NCI-H446 treated with DMSO at 0.1 percent for 48 hours (cell line): ENCODE measurements around the gene IL22RA2.

Experiments
- DNase-seq: peaks from one replicate; lab custom pipeline; 2025; lab: John Stamatoyannopoulos, UW

Gene IL22RA2

DNA sequence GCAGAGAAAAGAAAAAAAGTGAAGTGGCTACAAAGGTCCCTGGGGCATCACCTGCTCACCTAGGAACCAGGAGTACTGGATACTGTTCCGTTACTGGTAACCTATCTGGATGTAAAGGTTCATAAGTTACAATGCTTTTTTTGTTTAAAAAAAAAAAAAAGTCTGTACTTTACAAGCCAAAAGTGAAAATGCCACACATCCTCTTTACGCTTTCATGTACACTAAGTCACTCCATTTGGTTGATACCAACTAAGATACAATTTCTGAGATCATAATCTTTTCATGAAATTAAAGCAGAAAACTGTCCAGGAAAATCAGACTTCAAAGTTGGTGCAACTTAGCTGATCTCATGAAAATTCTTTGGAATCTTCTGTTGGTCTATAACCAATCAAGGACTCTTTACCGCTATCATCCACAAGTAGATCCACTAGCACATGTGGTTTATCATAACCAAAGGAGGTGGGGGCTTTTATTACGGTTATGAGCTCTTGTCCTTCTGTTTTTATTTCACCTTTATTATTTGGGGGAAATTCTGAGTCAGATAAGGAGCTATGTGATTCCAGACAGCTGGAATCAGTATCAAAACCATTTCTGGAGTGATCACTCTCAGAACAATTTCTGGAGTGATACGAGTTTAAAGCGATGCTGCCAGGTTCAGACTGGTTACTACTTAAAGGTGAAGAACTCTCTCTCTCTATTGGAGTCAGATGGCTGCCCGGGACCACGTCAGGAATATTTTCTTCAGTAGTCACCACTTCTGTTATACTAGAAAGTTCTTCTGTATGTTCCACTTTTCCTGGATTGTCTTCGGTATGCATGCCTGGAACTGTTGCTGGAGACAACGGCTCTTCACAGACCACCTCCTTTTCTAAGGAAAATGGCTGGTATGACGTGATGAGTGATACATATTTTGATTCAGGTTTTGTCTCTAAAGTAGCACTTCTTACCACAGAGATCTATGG is 24.5 kb upstream of the IL22RA2 start:
- DNase-seq: no peak

DNA sequence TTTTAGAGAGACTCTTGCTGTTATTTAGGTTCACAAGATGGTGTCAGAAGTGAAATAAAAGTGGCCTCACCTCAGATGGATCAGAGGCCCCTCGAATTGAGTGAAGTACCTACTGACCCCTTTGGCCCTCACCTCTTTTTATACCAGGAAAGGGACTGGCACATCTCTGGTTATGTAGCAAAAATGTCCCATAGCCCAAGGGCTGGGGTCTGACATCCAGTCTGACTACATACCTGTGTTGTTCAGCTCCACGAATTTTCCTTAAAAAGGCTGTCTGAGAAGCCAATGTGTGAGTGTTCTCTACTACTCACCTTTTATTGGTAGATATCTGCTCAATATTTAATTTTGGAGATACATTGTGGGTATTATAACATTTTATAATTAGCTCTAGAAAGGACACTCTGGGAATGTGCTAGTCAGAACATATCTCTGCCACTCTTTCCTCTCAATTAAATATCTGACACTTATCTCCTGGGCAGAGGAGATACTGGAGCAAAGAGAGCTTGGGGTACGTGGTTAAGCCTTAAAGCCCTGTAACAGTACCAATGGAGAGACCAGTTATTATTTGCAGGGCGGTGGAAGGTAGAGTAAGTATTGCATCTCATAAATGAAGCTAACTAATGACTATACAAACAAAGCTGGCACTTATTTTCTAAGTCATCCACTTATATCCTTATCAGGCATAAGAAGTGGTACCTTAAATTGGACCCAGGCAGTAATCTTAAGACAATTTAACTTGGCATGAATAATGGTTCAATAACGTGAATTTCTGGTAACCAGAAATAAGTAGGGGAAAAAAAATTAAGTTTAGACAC is 20.0 kb upstream of the IL22RA2 start:
- DNase-seq: no peak

DNA sequence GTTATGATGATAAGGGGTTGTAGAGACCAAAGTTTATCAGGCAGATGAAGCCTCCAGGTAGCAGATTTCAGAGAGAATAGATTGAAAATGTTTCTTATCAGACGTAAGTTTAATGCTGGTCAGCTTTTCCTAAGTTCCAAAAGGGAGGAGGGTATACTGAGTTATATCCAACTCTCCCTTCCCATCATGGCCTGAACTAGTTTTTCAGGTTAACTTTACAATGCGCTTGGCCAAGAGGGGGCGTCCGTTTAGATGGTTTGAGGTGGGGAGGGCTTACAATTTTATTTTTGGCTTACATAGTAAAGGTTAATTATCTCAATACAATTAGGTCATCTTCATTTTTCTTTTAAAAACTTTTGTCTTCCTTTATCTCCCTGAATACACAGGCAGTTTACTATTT is 19.4 kb upstream of the IL22RA2 start:
- DNase-seq: no peak

DNA sequence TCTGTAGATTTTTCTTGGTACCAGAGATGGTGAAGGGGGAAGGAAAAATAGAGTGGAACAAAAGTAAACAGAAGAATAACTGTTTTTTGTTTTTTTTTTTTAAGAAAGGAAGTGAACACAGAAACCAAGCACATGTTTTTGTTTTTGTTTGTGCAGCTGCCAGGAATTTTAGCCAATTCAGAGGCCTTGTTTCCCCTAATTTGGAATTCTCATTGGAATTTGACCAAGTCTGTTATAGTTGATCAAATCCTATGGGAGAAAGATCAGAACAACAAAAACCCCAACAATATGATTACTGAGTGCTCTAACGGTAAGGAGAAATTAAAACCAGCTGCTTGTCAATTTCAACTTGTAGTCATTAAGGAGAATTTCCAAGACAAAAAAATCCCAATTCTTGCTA is 18.2 kb upstream of the IL22RA2 start:
- no peak for DNase-seq

DNA sequence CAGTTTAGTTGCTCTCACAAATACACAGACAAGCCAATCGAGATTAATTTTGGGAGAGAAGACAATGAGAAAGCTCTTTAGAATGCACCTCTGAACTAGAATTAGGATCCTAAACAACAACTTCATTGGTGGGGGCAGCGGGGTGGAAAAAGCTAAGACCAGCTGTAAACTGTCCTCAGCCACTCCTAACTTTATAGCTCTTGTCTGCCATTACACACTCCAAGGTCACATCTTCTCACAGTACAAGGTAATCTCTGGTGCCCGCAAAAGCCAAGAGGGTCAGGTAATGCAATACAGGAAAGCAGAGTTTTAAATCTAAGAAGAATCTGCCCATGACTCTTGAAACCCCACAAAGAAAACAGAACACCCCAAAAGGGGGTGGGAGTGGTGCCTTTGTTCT is 17.8 kb upstream of the IL22RA2 start:
- DNase-seq: no peak

DNA sequence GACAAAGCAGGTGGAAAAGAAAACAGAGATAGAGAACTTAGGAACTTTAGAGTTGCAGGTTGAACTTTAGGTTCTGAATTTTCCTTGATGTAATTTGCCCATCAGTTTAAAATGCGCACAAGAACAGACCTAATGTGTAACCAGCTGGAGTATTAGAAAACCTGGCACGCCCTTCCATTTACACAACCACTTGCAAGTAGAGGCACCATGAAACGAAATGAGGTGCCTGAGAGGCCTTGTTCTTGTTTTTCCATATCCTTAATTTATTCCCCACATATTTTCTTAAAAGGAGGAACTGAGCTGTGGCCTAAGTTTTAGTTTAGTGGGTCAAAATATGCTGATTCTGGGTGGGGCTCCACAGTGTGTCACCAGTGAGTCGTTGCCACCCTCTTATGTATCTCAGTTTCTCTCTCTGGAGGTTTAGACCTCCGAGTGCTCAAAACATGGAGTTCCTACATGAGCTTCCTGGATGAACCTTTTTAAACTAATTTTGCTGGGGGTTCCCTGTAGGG is 17.2 kb upstream of the IL22RA2 start:
- DNase-seq: no peak

DNA sequence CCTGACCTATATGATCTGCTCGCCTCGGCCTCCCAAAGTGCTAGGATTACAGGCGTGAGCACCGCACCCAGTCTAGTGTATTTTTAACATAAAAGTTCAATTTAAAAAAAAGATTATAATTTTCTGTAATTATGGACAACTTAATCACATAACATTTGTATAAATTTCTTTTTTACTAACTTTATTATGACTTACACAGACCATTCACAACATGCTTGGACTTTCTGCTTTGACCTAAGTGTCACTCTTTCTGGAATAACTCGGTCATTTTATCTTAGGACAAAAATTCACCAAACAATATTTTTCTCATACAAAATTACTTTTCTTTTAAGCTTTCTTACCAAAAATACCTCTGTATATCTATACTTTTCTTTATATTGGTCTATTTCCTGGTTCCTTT is 15.4 kb upstream of the IL22RA2 start:
- DNase-seq: no peak

DNA sequence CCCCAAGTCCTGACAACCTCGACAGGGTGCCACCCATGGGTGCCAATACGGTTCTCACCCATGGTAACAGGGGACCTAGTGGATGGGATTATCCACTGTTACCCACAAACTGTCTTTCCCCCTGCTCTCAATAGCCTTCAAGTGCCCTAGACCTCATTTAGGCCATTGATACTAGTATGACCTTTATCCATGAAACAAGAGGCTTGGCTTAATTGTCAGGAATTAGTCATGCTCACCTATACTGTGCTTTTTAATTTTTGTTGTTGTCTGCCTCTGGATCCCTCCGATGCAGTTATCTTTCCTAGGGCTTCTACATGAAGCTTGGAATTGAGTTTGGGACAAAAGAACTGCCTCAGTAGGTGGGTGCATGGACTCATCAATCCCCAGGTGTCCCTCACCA is 11.8 kb upstream of the IL22RA2 start:
- no peak for DNase-seq

DNA sequence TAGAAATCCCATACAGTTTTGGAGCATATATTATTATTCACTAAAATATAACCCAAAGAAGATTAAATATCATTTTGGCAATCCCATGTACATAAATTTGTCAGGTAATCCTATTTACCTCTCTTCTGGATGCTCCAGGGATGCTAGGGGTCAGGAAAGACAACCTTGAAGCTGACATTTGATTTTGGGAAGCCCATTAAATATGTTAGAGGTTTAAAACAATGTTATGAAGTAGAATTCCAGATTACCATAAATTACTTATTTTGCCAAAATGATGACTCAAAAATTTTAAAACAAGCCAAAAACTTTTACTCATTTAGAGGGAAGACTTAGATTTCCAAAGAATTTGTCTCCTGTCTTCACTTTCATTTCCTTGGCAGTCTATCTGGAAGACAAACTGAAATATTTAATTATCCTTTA is 9.2 kb upstream of the IL22RA2 start:
- no peak for DNase-seq

DNA sequence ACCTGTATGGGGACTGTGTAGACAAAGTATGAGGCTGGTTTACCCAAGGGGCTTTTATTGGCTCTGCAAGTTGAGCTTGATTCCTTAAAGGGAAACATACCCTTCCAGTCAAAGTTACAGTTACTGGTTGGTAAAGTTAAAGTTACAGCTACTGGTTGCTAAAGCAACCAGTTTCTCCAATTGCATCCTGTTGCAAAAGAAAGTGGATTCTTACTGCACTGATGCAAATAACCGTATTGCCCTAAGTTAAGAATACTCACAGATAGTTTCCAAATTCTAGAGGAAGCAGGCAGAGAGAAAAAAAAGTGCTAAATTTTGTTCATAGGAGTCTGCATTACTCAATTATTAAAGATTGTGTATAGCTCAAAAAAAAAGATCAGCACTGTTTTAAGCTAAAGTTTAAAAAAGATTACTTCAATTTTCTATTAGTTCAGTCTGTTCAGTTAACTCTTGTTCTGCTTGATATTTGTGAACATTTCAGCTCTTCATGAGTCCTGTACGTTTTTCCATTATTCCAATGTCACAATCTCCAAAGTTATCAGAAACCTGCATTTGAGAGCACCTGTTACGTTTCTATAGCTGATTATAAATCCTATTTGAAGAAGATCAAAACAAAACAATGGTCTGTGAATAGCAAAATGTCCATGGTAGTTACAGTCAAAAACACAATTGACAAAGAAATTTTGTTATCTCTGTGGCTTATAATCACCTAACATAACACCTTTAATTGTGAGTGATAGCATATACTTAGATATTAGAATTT is 8.6 kb upstream of the IL22RA2 start:
- no peak for DNase-seq

DNA sequence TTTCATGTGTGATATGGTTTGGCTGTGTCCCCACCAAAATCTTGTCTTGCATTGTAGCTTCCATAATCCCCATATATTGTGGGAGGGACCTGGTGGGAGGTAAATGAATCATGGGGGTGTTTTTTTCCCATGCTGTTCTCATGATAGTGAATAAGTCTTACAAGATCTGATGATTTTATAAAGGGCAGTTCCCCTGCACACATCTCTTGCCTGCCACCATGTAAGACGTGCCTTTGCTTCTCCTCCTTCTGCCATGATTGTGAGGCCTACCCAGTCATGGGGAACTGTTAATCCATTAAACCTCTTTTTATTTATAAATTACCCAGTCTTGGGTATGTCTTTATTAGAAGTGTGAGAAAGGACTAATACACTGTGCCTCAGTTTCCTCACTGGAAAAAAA is 4.2 kb upstream of the IL22RA2 start:
- DNase-seq: no peak

DNA sequence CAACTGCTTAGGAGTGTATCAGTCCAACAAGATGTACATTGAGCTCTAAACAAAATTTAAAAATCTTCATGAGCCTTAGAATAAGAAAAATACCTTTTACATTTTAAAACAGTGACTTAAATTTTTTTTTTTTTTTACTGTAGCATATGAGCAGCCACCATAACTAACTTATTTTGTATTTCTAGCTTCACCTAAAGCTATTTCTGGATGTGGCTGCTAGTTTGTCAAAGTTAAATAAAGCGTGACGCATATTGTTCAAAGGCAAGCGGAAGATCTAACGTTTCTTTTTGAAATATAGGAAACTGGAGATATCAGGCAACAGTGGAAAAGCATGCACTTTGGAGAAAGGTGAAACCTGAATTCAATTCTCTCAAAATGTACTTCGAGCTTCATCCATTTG is 3.3 kb upstream of the IL22RA2 start:
- no peak for DNase-seq

DNA sequence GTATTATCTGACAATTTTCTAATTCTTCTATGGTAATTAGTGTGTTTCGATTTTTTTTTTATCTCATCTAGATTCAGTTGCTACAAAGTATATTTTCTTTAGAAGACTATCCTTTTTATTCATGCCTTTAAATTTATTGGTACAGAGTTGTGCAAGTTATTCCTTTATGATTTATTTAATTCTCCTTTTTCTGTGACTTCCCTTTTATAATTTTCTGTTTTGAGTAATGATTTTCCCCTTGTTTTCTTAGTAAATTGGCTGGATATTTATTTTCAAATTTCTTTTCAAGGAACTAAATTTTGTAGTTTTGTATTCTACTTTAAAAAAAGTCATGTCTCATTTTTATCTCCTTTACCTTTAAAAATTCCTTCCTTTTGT is 2.4 kb upstream of the IL22RA2 start:
- DNase-seq: no peak

DNA sequence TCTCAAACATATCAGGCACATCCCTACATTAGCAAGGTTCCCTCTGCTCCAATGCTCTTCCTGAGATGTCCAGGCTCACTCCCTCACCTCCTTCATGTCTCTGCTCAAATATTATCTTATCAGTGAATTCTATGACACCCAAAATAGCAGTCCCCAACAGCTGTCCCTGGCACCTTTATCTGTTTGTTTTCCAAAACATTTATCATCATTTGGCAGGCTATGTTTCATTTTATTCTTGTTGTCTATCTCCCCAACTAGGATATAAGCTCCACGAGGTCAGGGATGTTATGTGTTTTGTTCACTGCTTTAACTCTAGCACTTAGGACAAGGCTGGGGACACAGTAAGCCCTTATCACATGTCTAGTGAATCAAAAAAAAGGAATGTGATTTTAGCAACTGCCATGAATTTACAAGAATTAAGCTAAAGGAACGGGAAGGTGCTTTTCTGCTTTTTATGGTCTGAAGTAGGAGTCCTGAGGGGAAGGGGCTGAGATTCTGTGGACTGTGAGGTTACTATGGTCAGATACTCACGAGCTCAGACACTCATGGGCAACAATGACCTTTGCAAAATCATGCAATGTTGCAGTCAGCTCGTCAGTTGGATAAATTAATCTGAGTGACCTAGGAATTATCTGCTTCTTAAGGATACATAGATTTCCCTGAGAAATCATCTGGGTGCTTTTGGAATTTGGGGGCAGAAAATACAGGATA is 1.9 kb upstream of the IL22RA2 start:
- no peak for DNase-seq

DNA sequence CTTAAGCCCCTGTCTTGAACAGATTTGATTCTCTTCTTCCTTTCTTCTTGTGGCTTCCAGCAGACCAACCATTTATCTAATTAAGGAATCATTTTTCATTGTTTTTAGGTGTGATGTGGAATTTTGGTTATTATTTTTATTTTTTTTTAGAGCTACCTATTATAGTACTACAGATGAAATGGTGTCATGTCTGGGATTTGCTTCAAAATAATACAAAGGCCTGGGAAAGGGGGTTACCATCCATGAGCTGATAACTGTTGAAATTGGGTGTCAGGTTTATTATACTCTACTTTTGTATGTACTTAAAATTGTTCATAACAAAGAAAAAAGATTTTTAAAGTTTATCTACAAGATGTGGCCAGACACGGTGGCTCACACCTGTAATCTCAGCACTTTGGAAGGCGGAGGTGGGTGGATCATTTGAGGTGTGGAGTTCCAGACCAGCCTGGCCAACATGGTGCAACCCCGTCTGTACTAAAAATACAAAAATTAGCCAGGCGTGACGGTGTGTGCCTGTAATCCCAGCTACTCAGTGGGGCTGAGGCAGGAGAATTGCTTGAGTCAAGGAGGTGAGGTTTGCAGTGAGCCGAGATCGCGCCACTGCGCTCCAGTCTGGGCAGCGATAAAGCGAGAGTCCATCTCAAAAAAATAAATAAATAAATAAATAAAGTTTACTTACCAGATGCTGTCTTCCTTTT is 561 bp downstream of the IL22RA2 start:
- no peak for DNase-seq

DNA sequence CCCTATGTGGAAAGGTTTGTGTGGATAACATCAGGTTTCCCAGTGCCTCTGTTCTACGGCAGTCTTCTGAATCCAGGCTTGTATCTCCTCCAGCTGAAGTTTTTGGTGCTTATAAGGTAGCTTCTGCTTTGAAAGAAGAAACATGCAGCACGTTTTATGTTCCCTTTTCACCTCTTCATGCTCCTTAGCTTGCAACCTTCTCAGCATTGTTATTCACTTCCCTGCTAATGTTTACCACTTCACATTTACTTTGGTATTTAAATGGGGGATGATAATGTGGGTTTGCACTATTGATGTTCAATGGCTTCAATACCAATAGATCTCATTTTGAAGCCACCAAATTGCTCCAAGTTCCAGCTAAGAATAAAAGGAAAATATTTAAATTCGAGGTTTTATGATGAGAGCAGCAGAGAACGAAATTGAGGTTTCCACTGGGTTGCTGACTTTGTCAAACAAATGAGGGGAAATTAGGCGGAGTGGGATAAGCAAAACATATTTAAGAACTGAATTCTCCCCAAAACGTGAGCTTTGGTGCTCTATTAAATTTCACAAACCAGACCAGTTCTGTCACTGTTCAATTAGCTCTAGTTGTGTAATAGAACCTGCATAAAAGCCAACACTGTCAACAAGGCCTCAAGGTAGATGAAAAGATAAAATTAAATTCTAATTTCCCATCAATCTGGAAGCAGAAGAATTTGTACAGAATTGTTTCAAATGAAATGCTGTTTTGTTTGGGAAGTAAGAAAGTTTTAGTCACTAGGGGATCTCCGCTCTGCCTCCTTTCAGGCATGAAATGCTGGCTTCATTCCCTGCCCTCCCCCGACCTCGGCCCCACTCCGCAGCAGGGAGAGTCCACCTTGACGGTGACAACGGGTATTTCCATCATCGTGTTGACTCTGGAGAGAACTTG is 1.4 kb downstream of the IL22RA2 start:
- DNase-seq: no peak

DNA sequence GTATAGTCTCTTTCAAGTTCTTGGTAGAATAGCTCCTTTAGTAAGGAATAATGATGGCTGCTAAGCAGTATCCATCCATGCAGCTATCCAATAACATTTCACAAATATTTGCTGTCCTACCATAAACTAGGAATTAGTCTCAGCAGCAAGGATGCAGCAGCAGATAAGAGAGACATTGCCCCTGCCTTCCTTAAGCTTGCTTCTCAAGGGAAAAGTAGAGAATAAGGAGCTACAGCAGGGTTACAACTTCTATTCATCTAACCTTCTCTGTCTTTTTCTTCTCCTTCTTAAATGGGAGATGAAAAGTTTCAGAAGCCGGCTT is 2.4 kb downstream of the IL22RA2 start:
- DNase-seq: no peak

DNA sequence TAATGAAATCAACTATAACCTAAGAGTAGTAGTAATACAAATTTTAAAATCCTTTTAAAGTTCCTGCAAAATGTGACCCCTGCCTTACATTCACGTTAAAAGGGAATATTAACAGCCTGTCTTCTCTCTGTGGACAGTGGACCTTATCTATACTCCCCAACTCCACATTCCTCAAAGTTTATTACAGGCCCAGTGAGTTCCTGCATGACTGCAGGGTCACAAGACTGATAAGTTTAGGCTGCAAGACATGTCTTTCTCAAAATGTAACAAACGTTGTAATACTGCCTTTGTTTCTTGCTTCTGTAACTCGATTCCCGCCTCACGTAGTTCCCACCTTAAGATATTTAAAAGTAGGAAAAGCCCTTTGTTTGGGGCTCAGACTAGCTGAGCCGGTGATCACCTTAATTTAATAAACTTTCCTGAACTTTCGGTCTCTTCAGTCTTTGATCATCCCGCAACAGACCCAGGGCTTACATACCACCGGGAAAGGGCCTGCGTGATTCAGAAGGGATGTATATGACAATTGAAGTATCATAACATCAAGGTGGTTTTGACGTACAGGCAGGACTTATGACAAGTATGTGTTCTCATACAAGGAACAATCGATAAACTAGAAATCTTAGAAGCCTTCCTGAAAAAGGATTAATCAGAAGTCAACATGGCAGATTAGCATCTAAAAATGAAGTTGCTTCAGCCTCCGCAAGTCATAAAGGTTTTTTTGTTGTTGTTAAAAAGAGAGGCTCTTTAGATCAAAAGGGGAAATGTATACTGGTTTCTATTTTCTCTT is 3.0 kb downstream of the IL22RA2 start:
- no peak for DNase-seq

DNA sequence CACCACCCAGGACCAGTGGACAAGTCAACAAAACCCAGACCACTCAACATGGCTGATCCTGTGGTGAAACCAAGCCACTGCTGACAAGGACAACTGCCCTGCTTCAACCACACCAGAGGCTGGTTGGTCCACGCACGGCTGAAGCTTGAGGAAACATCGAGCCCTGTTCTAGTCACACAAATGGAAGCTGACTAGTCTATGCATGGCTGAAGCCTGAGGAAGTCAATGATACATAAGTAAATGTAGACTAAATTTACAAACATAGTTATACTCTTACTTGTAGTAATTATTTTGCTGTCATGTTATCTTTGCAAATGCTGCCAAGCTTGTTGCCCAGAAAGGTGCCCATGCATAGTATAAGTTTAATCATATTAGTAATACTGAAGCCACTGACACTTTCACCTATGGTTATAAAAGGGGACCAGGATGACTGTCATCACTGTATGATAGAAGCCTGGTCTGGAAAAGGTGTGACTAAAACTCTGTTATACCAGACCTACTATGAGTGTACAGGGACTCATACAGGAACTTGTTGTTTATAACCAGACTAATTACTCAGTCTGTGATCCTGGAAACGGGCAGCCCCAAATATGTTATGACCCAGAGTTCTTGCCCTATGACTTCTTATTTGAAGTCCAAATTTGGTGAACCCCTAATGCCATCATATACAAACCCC is 5.6 kb downstream of the IL22RA2 start:
- no peak for DNase-seq
